Measurements from ENCODE around the gene NDUFS8. TPM values are rescaled to one million over a fixed set of nuclear protein-coding genes. Genes with fewer than 3 reads are reported as not detected.

Gene NDUFS8
- total and polyA plus RNA-seq, 2 experiments from 2014 or later, result 114 to 219 TPM

DNA sequence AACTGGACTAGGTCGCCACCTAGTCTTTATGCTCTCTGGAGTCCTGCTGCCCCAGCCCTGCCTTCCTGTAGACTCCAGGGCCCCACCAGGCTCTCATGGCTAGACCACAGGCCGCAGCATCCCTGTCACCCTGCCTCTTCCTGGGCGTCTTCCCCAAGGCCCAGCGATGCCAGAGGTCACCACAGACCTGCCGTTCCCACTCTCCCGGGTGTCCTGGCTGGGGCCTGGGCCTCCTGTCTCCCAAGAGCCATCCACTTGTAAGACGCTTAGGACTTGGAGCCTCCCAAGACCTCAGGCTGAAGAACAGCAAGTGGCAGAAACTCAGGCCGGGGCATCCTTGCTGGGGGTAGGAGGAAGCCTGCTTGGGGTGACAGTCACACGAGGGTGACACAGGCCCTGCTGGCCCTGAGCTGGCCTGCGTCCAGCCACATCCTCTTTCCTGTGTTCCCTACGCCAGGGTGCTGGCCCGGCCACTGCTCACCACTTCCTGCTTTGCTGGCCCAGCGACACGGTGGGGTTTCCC lies 6.3 kb downstream of the NDUFS8 start:
- H3F3A ChIP-seq (ENCODE audit: insufficient read depth), result no peaks in the 10 kb centered on the region
- no peaks in the 10 kb centered on the region for H3K9me3 ChIP-seq (ENCODE audit: low read depth)
- TF ChIP-seq EZH2 (IDR thresholded peaks at IDR 0.05; ENCODE audit: insufficient read depth, poor library complexity, severe bottlenecking), result no peak
- TF ChIP-seq EZH2phosphoT487 (IDR thresholded peaks at IDR 0.05; ENCODE audit: insufficient read depth, low read depth), result no peak
- 94 to 95% methylated on average over 14 of the region's 14 CpGs for WGBS, 2 experiments (ENCODE audit: low coverage in 1 of 2, low lambda C conversion rate in 2 of 2, missing lambda C conversion rate in 2 of 2)
- H3K4me2 ChIP-seq (ENCODE audit: unreplicated experiment), result no peak overlapping the region
- H3K4me1 ChIP-seq (ENCODE audit: insufficient read depth), result peaks cover 10% of the 10 kb centered on the region; the same call in 1 of the 2 replicates
- no peak overlapping the region for H3K9ac ChIP-seq
- H2AFZ ChIP-seq, result no peak overlapping the region
- no peak overlapping the region for H3K27ac ChIP-seq
- no peak for DNase-seq
- H3K4me3 ChIP-seq, result no peak overlapping the region
- no peaks in the 10 kb centered on the region for H3K9me2 ChIP-seq (ENCODE audit: insufficient read depth)
- H4K20me1 ChIP-seq (ENCODE audit: insufficient read depth), result no peaks in the 10 kb centered on the region
- no peaks in the 10 kb centered on the region for H3K27me3 ChIP-seq (replicated peaks; ENCODE audit: insufficient read depth)
- H3K36me3 ChIP-seq (ENCODE audit: low read depth), result peaks cover 3% of the 10 kb centered on the region; the same call in 1 of the 2 replicates
- peaks cover 61% of the 10 kb centered on the region for H3K79me2 ChIP-seq (ENCODE audit: insufficient read depth)
- in situ Hi-C loops (cut with MboI), result no loop called here

DNA sequence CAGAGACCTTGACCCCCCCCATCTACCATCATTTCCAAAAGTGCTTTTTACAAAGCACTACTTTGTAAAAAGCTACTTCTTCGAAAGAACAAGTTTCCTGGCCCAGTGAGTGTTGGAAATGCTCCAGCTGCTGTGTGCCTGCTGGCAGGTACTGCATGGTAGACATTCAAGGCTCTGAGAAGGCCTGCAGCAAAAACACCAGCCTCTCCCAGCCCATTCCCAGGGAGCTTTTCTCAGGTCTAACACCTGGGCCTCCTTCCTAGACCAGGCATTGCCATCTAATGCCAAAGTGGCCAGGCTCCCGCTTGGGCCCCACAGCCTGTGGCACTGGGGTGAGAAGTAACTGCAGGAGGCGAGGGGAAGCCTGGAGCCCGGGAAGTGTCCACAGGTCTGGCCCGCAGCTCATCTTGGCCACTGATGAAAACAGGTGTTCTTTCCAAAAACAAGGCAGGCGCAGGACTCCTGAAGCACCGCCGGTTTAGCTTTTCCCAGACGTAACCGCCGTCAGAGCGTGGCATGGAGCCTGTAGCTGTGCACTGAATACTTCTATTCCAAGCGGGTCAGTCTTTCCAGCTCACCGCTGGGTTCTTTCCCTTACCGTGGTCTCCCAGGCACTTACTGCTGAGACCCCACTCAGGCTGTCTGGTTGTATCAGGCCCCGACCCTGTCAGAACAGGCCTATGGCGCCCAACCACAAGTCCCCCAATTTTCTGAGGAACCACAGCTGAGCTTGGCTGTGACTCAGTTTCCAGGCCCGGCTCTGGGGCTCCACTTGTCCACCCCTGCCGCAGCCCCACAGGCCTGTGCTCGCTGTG lies 7.1 kb downstream of the NDUFS8 start:
- peak overlapping the region; percentile 90 for H3K9ac ChIP-seq
- no peaks in the 10 kb centered on the region for H3K9me3 ChIP-seq (ENCODE audit: low read depth)
- peak overlapping the region; percentile 92; the same call in 1 of the 2 replicates for H3K4me3 ChIP-seq
- H2AFZ ChIP-seq, result no peak overlapping the region
- peaks cover 58% of the 10 kb centered on the region for H3K79me2 ChIP-seq (ENCODE audit: insufficient read depth)
- peaks cover 3% of the 10 kb centered on the region; the same call in 1 of the 2 replicates for H3K36me3 ChIP-seq (ENCODE audit: low read depth)
- H4K20me1 ChIP-seq (ENCODE audit: insufficient read depth), result no peaks in the 10 kb centered on the region
- DNase-seq, result no peak
- H3F3A ChIP-seq (ENCODE audit: insufficient read depth), result no peaks in the 10 kb centered on the region
- no peaks in the 10 kb centered on the region for H3K27me3 ChIP-seq (replicated peaks; ENCODE audit: insufficient read depth)
- no peaks in the 10 kb centered on the region for H3K9me2 ChIP-seq (ENCODE audit: insufficient read depth)
- 0 out of 2 replicates have a peak overlapping the region, but pooled peaks have one; percentile 56 for H3K27ac ChIP-seq
- TF ChIP-seq EZH2 (IDR thresholded peaks at IDR 0.05; ENCODE audit: insufficient read depth, poor library complexity, severe bottlenecking), result no peak
- no peak for TF ChIP-seq EZH2phosphoT487 (IDR thresholded peaks at IDR 0.05; ENCODE audit: insufficient read depth, low read depth)
- peaks cover 9% of the 10 kb centered on the region; the same call in 1 of the 2 replicates for H3K4me1 ChIP-seq (ENCODE audit: insufficient read depth)
- H3K4me2 ChIP-seq (ENCODE audit: unreplicated experiment), result peak overlapping the region; percentile 89
- WGBS, 2 experiments (ENCODE audit: low coverage in 1 of 2, low lambda C conversion rate in 2 of 2, missing lambda C conversion rate in 2 of 2), result 71 to 73% methylated on average over 20 of the region's 20 CpGs
- in situ Hi-C loops (cut with MboI), result no loop called here

DNA sequence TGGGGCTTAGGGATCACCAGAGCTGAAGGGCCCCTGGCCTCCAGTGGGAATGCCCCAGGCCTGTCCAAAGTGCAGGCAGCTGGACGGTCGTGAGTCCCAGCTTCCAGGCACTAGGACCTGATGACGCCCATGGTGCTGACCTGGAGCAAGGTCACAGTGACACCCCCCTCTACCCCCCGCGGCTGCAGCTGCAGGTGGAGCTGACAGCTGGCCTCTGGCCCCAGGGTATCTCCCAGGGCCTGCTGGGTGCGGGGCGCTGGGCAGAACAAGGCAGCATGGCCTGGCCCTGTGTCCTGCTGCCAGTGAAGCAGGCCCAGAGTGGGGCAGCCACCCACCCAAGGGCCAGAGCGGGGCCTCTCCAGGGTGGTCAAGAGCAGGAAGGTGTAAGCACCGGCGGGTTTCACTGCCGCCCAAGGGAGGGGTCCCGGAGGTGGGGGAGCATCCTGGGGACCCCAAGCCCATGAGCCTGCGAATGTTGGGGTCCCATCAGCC lies 7.8 kb downstream of the NDUFS8 start:
- no peak for DNase-seq
- no peaks in the 10 kb centered on the region for H3F3A ChIP-seq (ENCODE audit: insufficient read depth)
- peak overlapping the region; percentile 56 for H3K27ac ChIP-seq
- peaks cover 55% of the 10 kb centered on the region for H3K79me2 ChIP-seq (ENCODE audit: insufficient read depth)
- no peaks in the 10 kb centered on the region for H3K27me3 ChIP-seq (replicated peaks; ENCODE audit: insufficient read depth)
- peak overlapping the region; percentile 67 for H2AFZ ChIP-seq
- WGBS, 2 experiments (ENCODE audit: low coverage in 1 of 2, low lambda C conversion rate in 2 of 2, missing lambda C conversion rate in 2 of 2), result 16 to 19% methylated on average over 13 of the region's 13 CpGs
- peak overlapping the region; percentile 92 for H3K4me3 ChIP-seq
- H3K4me2 ChIP-seq (ENCODE audit: unreplicated experiment), result peak overlapping the region; percentile 89
- H4K20me1 ChIP-seq (ENCODE audit: insufficient read depth), result no peaks in the 10 kb centered on the region
- peaks cover 3% of the 10 kb centered on the region; the same call in 1 of the 2 replicates for H3K36me3 ChIP-seq (ENCODE audit: low read depth)
- in situ Hi-C loops (cut with MboI), result no loop called here
- H3K9me2 ChIP-seq (ENCODE audit: insufficient read depth), result no peaks in the 10 kb centered on the region
- TF ChIP-seq EZH2phosphoT487 (IDR thresholded peaks at IDR 0.05; ENCODE audit: insufficient read depth, low read depth), result no peak
- no peaks in the 10 kb centered on the region for H3K9me3 ChIP-seq (ENCODE audit: low read depth)
- H3K4me1 ChIP-seq (ENCODE audit: insufficient read depth), result peaks cover 9% of the 10 kb centered on the region; the same call in 1 of the 2 replicates
- H3K9ac ChIP-seq, result peak overlapping the region; percentile 90

DNA sequence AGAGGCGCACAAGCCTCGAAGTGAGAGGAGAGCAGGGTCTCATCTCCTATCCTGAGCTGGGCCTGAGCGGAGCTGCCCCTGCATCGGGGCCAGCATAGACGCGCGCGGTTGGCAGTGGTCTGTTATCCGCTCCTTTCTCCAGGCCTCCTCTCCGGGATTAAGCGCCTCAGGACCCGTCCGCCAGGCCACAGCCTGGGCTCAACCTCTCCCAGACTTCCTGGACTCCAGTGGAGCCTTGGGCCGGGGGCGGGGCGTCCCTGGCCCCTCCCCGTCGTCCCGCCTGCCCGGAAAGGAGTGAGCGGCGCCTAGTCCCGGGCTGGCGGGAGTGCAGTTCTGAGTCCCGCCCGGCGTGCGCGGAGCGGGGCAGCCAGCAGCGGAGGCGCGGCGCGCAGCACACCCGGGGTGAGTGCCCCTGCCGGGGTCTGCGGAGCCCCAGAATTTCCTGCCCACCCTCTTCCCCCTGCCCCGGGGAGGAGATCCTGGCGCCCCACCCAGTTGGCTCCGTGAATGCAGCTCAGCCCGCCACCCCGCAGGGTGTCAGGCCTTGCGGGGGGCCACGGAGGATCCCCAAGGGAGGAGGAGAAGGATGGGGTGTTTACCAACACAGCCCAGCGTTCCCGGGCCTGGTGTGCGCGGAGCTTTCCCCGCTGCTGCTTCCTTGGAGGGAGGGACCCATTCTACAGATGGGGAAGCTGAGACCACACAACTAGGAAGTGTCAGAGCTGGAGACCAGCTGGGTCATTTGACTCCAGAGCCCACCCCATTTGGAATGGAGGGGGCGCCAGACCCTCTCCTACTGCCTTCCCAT lies 8.4 kb downstream of the NDUFS8 start, which contains the start of gene TCIRG1:
Gene TCIRG1 (plus strand): TSS at position 308 of the 808 bp plus-strand sequence. CDS start 2,247 bp downstream, outside the sequence.
- TF ChIP-seq EZH2 (IDR thresholded peaks at IDR 0.05; ENCODE audit: insufficient read depth, poor library complexity, severe bottlenecking), result no peak
- TF ChIP-seq EZH2phosphoT487 (IDR thresholded peaks at IDR 0.05; ENCODE audit: insufficient read depth, low read depth), result no peak
- peaks cover 9% of the 10 kb centered on the region; the same call in 1 of the 2 replicates for H3K4me1 ChIP-seq (ENCODE audit: insufficient read depth)
- peak within 1 kb of the TSS; percentile 67 for H2AFZ ChIP-seq
- 0 out of 2 replicates have a peak, but pooled peaks cover under 1% of the 10 kb centered on the region for H3K36me3 ChIP-seq (ENCODE audit: low read depth)
- H3K27ac ChIP-seq, result peak within 1 kb of the TSS; percentile 56
- no peaks in the 10 kb centered on the region for H4K20me1 ChIP-seq (ENCODE audit: insufficient read depth)
- DNase-seq, result peak; percentile 88
- H3K9me3 ChIP-seq (ENCODE audit: low read depth), result no peaks in the 10 kb centered on the region
- WGBS, 2 experiments (ENCODE audit: low coverage in 1 of 2, low lambda C conversion rate in 2 of 2, missing lambda C conversion rate in 2 of 2), result 2% methylated on average over 35 to 50 of the region's 51 CpGs
- H3K27me3 ChIP-seq (replicated peaks; ENCODE audit: insufficient read depth), result no peaks in the 10 kb centered on the region
- H3K9ac ChIP-seq, result peak within 1 kb of the TSS; percentile 90
- in situ Hi-C loops (cut with MboI), result no loop called here
- peak within 1 kb of the TSS; percentile 92 for H3K4me3 ChIP-seq
- peaks cover 55% of the 10 kb centered on the region for H3K79me2 ChIP-seq (ENCODE audit: insufficient read depth)
- H3F3A ChIP-seq (ENCODE audit: insufficient read depth), result no peaks in the 10 kb centered on the region
- no peaks in the 10 kb centered on the region for H3K9me2 ChIP-seq (ENCODE audit: insufficient read depth)
- peak within 1 kb of the TSS; percentile 89 for H3K4me2 ChIP-seq (ENCODE audit: unreplicated experiment)
